Caco-2 (cell line): ENCODE measurements around the gene IL4I1. TPM values are rescaled to one million over a fixed set of nuclear protein-coding genes. Genes with fewer than 3 reads are reported as not detected.

ENCODE experiments used
- BruUV-seq: library from RNA; stranded (reverse); fragments of 400-500 nt; replicated peaks from 2 replicates; lab custom pipeline; 2021; lab: Mats Ljungman, UMichigan
- CTCF ChIA-PET: fragments of 300-600 bp; sonication (Branson Sonifier 250); formaldehyde crosslinking; loops from one replicate; lab custom pipeline; 2022; ENCODE audit warnings: antibody characterized with exemption; lab: Charles Lee
- POLR2A ChIA-PET: fragments of 300-600 bp; sonication (Branson Sonifier 250); formaldehyde crosslinking; loops from one replicate; lab custom pipeline; 2022; ENCODE audit warnings: antibody characterized with exemption; lab: Charles Lee
- DNase-seq, 2 experiments: peaks; one replicate each; pipeline versions ENCODE4 v3.0.0 to v3.0.0-alpha.2; 2020 to 2022
- H3K27me3 ChIP-seq: replicated peaks from 2 replicates; pipeline ENCODE4 v1.6.0; 2011; ENCODE audit warnings: low read length; ENCODE audit not compliant: control insufficient read depth, insufficient read depth
- H3K36me3 ChIP-seq: 2 replicates; pipeline ENCODE4 v1.5.1; 2011; ENCODE audit warnings: low read length; ENCODE audit not compliant: control insufficient read depth, insufficient read depth
- H3K4me1 ChIP-seq: fragments of 250-450 bp; sonication (Bioruptor Pico); 2 replicates; pipeline ENCODE4 v1.5.1; 2020; ENCODE audit warnings: mild to moderate bottlenecking
- H3K4me3 ChIP-seq: 2 replicates; pipeline ENCODE4 v1.5.1; 2011; ENCODE audit warnings: low read depth, mild to moderate bottlenecking, control low read depth, low read length
- H3K9me3 ChIP-seq: fragments of 250-450 bp; sonication (Bioruptor Pico); 2 replicates; pipeline ENCODE4 v1.5.1; 2020; ENCODE audit warnings: mild to moderate bottlenecking, moderate library complexity
- H3K27ac Mint-ChIP-seq: one replicate; pipeline ENCODE4 v1.8.0; 2022; ENCODE audit warnings: mixed read lengths; ENCODE audit not compliant: unreplicated experiment
- H3K27me3 Mint-ChIP-seq: one replicate; pipeline ENCODE4 v1.8.0; 2022; ENCODE audit warnings: mixed read lengths; ENCODE audit not compliant: insufficient read depth, unreplicated experiment
- H3K36me3 Mint-ChIP-seq: one replicate; pipeline ENCODE4 v1.8.0; 2022; ENCODE audit warnings: mild to moderate bottlenecking, mixed read lengths; ENCODE audit not compliant: insufficient read depth, unreplicated experiment
- H3K4me1 Mint-ChIP-seq: one replicate; pipeline ENCODE4 v1.8.0; 2022; ENCODE audit warnings: low read depth, mixed read lengths; ENCODE audit not compliant: unreplicated experiment
- H3K4me3 Mint-ChIP-seq: one replicate; pipeline ENCODE4 v1.8.0; 2022; ENCODE audit warnings: mild to moderate bottlenecking, moderate library complexity, mixed read lengths; ENCODE audit not compliant: unreplicated experiment
- H3K9me3 Mint-ChIP-seq: one replicate; pipeline ENCODE4 v1.8.0; 2022; ENCODE audit warnings: mixed read lengths; ENCODE audit not compliant: unreplicated experiment
- intact Hi-C: fragments of 100-400 bp; cut with micrococcal nuclease; formaldehyde crosslinking; loops from one replicate; pipeline ENCODE4 v1.10.0; 2022; ENCODE audit not compliant: unreplicated experiment
- total RNA-seq: library from RNA; stranded (reverse); gene quantifications from 2 replicates; pipeline ENCODE4 v1.2.3, GENCODE V29; 2022
- TF ChIP-seq, protein P1 (sequence below), 2 experiments: fragments of 200-600 bp in 1 of 2; IDR thresholded peaks; 1 replicate in 1 of 2; 2 replicates in 1 of 2; pipeline versions ENCODE4 v1.5.1 to v1.8.0; 2011 to 2022; ENCODE audit warnings: antibody characterized with exemption in 1 of 2, control low read depth in 1 of 2, inconsistent platforms in 1 of 2, low read depth in 1 of 2, low read length in 1 of 2, mild to moderate bottlenecking in 1 of 2, moderate library complexity in 1 of 2; ENCODE audit not compliant: insufficient read depth in 1 of 2, severe bottlenecking in 1 of 2, unreplicated experiment in 1 of 2

IL4I1 gene
- total RNA-seq, 1 experiment from 2014 or later = 0.61 TPM

DNA sequence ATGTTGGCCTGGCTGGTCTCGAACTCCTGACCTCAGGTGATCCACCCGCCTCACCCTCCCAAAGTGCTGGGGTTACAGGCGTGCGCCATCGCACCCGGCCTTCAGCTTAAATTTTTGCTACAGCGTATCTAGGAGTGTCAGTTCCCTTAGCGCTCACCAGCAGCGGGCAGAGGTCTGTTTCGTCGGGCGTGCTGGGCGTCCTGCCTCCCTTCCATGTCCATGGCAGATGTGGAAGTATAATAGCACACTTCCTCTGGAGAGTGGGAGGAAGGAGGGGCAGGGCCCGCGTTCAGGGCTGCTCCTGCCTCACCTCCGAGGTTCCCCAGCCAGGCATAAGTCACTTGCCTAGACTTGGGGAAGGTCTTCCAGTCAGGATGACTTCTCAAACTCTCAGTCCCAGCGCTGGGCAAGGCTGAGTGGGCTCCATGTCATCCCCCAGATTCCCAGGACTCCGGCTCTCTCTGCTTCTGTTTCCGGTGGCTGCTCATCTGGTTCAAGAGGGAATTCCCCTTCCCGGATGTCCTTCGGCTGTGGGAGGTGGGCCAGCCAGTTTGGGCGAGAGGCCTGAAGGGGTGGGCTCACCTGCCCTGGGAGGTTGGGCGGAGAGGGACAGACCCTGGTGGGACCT, 9.5 kb downstream of the IL4I1 start:
- DNase-seq = no peak

DNA sequence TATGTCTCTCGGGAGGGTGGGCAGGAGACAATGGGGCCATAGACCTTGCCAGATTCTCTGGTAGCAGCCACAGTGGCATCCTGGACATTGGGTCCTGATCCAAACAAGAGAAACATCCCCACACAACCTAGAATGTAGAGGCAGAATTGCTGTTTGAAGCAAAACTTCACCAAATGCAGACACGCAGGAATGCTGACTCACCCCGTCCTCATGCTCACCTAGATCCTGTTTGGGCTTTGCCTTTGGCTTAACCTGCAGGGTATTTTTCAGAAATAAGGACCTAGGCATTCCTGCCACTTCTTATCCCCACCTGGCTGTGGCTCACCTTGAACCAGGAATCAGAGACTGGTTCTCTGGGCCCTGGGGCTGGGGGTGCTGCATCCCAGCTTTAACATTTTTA, 11.9 kb downstream of the IL4I1 start:
- Mint-ChIP-seq H3K27ac (no peak overlapping the region), H3K4me3 (no peak overlapping the region), H3K36me3 (peaks cover 40% of the 10 kb centered on the region), H3K4me1 (no peaks in the 10 kb centered on the region), H3K27me3 (no peaks in the 10 kb centered on the region), H3K9me3 (no peaks in the 10 kb centered on the region)
- H3K4me3 ChIP-seq = no peak overlapping the region
- intact Hi-C loops = no loop called here
- DNase-seq = no peak
- ChIA-PET POLR2A (no interaction called here), CTCF (no interaction called here)
- BruUV-seq = no TSS peak
- no peaks in the 10 kb centered on the region for H3K27me3 ChIP-seq
- 0 out of 2 replicates have a peak, but pooled peaks cover 4% of the 10 kb centered on the region for H3K9me3 ChIP-seq
- peaks cover 9% of the 10 kb centered on the region for H3K4me1 ChIP-seq
- TF ChIP-seq, protein P1, sequence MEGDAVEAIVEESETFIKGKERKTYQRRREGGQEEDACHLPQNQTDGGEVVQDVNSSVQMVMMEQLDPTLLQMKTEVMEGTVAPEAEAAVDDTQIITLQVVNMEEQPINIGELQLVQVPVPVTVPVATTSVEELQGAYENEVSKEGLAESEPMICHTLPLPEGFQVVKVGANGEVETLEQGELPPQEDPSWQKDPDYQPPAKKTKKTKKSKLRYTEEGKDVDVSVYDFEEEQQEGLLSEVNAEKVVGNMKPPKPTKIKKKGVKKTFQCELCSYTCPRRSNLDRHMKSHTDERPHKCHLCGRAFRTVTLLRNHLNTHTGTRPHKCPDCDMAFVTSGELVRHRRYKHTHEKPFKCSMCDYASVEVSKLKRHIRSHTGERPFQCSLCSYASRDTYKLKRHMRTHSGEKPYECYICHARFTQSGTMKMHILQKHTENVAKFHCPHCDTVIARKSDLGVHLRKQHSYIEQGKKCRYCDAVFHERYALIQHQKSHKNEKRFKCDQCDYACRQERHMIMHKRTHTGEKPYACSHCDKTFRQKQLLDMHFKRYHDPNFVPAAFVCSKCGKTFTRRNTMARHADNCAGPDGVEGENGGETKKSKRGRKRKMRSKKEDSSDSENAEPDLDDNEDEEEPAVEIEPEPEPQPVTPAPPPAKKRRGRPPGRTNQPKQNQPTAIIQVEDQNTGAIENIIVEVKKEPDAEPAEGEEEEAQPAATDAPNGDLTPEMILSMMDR (IDR thresholded peaks at IDR 0.05; ENCODE audit: insufficient read depth in 1 of 2, low read depth in 1 of 2, low read length in 1 of 2, severe bottlenecking in 1 of 2, unreplicated experiment in 1 of 2) = no peak
- peaks cover 11% of the 10 kb centered on the region for H3K36me3 ChIP-seq

More for the DNA sequence above, 9.5 kb downstream of the IL4I1 start:
- Mint-ChIP-seq H3K36me3 (peaks cover 53% of the 10 kb centered on the region), H3K27me3 (no peaks in the 10 kb centered on the region), H3K4me3 (no peak overlapping the region), H3K9me3 (no peaks in the 10 kb centered on the region), H3K27ac (no peak overlapping the region), H3K4me1 (no peaks in the 10 kb centered on the region)
- ChIA-PET POLR2A (no interaction called here), CTCF (no interaction called here)
- peaks cover 12% of the 10 kb centered on the region for H3K4me1 ChIP-seq
- H3K27me3 ChIP-seq = no peaks in the 10 kb centered on the region
- no TSS peak for BruUV-seq
- intact Hi-C loops = no loop called here
- H3K9me3 ChIP-seq = 0 out of 2 replicates have a peak, but pooled peaks cover 4% of the 10 kb centered on the region
- TF ChIP-seq, protein P1 (IDR thresholded peaks at IDR 0.05; ENCODE audit: insufficient read depth in 1 of 2, low read depth in 1 of 2, low read length in 1 of 2, severe bottlenecking in 1 of 2, unreplicated experiment in 1 of 2) = no peak
- H3K36me3 ChIP-seq = peaks cover 4% of the 10 kb centered on the region; the same call in 1 of the 2 replicates
- no peak overlapping the region for H3K4me3 ChIP-seq

DNA sequence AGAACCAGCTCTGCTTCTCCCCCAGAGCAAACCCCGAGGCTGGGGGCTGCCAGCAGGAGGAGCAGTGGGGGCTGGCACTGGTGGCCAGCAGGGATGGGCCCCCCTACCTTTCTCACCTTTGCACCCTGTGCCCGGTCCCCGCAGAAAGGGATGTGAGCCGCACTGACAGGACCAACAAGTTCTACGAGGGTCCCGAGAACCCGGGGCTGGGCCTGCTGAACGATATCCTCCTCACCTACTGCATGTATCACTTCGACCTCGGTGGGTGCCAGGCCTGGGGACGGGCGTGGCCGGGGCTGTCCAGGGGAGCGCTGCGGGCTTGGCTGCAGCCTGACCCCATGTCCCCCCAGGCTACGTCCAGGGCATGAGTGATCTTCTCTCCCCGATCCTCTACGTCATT, 12.6 kb downstream of the IL4I1 start:
- no peak overlapping the region for H3K4me3 ChIP-seq
- TF ChIP-seq, protein P1 (IDR thresholded peaks at IDR 0.05; ENCODE audit: insufficient read depth in 1 of 2, low read depth in 1 of 2, low read length in 1 of 2, severe bottlenecking in 1 of 2, unreplicated experiment in 1 of 2) = no peak
- no peaks in the 10 kb centered on the region for H3K27me3 ChIP-seq
- no peaks in the 10 kb centered on the region for H3K9me3 Mint-ChIP-seq
- H3K4me3 Mint-ChIP-seq = no peak overlapping the region
- no peaks in the 10 kb centered on the region for H3K4me1 Mint-ChIP-seq
- H3K36me3 ChIP-seq = peaks cover 12% of the 10 kb centered on the region
- no peaks in the 10 kb centered on the region for H3K27me3 Mint-ChIP-seq
- peaks cover 36% of the 10 kb centered on the region for H3K36me3 Mint-ChIP-seq
- H3K9me3 ChIP-seq = 0 out of 2 replicates have a peak, but pooled peaks cover 4% of the 10 kb centered on the region
- no TSS peak for BruUV-seq
- ChIA-PET CTCF (interaction anchor here (0.6 kb wide), 1 partner anchor 166 kb away, joined by 5 read pairs; no protein-coding TSS in a partner anchor), POLR2A (no interaction called here)
- DNase-seq = peak in 1 of 2 experiments; percentile 31
- H3K4me1 ChIP-seq = peaks cover 4% of the 10 kb centered on the region
- no peak overlapping the region for H3K27ac Mint-ChIP-seq
- intact Hi-C loops = no loop called here
